Activated naive CD4-positive, alpha-beta T cell treated with anti-CD3 and anti-CD28 coated beads, Interleukin-2, amount 50 U/mL, for 16 hours (primary cell): ENCODE measurements around the gene SMIM7.
"Not testable (repeated sequence)": the region's sequence is repeated elsewhere in the genome, so short reads cannot be mapped to it uniquely, and the experiment has no call there.

ENCODE experiments used
- DNase-seq: peaks from one replicate; pipeline ENCODE4 v3.0.0-alpha.2; 2020

Gene SMIM7

GRCh38 chr19:16659832-16660708 is at the start of gene SMIM7:
Gene SMIM7 (minus strand): TSS chr19:16660144. CDS start chr19:16660110, 34 bp downstream.
- peak; percentile 99 for DNase-seq

DNA sequence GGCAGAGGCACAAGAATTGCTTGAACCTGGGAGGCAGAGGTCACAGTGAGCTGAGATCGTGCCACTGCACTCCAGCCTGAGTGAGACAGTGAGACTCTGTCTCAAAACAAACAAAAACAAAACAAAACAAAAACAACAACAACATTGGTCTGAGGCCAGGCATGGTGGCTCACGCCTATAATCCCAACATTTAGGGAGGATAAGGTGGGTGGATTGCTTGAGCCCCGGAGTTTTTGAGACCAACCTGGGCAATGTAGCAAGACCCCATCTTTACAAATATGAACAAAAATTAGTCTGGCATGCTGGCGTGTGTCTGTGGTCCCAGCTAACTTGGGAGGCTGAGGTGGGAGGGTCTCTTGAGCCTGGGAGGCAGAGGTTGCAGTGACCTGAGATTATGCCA is 43.7 kb upstream of the SMIM7 start:
- DNase-seq = no peak

GRCh38 chr19:16702123-16702522 is 42.2 kb upstream of the SMIM7 start:
- no peak for DNase-seq

DNA sequence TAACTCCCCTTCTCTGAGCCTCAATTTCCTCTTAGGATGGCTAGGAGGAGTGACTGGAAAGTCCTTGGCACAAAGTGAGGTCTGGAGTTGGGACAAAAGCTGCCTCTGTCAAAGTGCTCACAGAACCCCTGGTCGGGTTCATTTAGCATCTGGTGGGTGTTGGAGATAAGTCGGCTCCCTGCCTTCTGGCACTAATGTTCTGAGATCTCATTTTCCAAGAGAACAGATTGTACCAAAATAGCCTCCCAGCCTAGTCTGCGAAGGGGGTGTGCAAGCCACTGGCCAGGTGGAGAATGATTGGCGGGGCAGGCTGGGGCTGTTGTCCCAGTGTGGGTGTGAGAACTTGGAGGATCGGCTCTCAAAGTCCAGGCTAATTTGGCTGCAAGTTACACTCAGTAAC is 39.0 kb upstream of the SMIM7 start:
- DNase-seq = no peak

- DNase-seq = no peak
Observed at GRCh38 chr19:16688084-16688483, 28.1 kb upstream of the SMIM7 start.

- no peak for DNase-seq
Observed at GRCh38 chr19:16684216-16684615, 24.3 kb upstream of the SMIM7 start.

GRCh38 chr19:16682539-16682938 is 22.6 kb upstream of the SMIM7 start:
- no peak for DNase-seq

DNA sequence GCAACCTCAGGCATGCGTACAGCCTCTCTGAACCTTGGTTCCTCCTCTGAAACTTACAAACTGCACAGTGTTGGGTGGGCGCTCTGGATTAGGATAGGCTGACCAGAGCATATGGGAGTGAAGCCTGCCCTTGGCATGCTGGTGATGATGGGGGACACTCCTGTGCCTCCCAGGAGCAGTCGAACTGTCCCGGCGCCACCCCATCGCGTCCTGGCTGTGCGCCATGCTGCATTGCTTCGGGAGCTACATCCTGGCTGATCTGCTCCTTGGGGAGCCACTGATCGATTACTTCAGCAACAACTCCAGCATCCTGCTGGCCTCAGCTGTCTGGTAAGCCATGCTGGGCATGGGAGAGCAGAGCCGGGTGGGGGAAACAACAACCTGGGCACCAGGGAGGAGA is 19.9 kb upstream of the SMIM7 start:
- no peak for DNase-seq

- no peak for DNase-seq
Observed at GRCh38 chr19:16678498-16678897, 18.6 kb upstream of the SMIM7 start.

- no peak for DNase-seq
Observed at GRCh38 chr19:16677055-16677454, 17.1 kb upstream of the SMIM7 start.

DNA sequence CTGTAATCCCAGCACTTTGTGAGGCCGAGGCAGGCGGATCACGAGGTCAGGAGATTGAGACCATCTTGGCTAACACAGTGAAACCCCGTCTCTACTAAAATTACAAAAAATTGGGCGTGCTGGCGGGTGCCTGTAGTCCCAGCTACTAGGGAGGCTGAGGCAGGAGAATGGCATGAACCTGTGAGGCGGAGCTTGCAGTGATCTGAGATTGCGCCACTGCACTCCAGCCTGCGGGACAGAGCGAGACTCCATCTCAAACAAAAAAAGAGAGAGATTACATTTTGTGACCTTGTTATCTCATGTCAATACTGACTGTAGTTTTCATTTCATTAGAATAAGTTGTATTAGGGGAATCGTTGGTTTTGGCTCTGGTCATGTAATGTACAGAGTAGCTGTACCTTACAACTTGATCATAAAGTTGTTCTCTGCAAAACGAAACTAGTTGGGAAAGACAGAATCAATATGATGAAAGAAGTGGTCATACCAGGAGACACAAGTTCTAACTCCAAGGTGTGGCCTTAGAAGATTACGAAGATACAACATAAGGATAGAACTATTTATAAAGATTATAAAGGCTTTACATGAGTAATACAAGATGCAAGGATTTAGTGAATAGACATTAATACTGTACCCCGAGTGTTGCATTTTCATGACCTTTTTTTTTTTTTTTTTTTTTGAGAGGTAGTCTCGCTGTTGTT is 16.3 kb upstream of the SMIM7 start:
- DNase-seq = no peak

- not testable (repeated sequence) for DNase-seq
Observed at GRCh38 chr19:16673839-16674238, 13.9 kb upstream of the SMIM7 start.

DNA sequence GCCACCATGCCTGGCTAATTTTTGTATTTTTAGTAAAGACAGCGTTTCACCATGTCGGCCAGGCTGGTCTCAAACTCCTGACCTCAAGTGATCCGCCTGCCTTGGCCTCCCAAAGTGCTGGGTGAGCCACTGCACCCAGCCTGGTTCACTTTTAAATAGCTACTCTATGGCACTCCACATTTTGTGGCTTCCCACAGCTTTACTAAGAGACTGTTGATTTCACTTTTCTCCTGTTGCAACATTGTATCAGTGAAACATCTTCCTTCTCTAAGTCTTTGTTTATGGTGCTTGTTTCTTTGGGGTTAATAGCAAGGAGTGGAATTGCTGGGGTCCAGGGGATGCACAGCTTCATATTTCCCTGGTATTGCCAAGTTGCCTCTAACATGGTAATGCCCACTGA is 13.3 kb upstream of the SMIM7 start:
- DNase-seq = no peak

- DNase-seq = no peak
Observed at GRCh38 chr19:16671652-16672274, 11.8 kb upstream of the SMIM7 start.

DNA sequence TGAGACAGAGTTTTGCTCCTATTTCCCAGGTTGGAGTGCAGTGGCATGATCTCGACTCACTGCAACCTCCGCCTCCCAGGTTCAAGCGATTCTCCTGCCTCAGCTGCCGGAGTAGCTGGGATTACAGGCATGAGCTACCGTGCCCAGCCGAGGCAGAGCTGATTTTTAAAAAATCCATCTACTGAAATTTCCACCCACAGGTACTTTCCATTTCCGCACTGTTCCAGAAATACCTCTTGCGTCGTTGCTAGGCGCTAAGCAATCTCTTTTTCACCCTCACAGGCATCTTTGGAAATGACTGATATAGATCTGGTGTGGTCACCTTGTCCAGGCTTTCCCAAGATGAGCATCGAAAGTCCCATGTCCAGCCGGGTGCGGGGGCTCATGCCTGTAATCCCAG is 10.3 kb upstream of the SMIM7 start:
- DNase-seq = no peak

DNA sequence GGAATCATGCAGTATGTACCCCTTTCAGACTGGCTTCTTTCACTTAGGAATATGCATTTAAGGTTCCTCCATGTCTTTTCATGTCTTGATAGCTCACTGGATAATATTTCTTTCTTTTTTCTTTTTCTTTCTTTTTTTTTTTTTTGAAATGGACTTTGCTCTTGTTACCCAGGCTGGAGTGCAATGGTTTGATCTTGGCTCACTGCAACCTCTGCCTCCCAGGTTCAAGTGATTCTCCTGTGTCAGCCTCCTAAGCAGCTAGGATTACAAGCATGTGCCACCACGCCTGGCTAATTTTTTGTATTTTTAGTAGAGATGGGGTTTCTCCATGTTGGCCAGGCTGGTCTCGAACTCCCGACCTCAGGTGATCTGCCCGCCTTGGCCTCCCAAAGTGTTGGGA is 8.8 kb upstream of the SMIM7 start:
- not testable (repeated sequence) for DNase-seq

DNA sequence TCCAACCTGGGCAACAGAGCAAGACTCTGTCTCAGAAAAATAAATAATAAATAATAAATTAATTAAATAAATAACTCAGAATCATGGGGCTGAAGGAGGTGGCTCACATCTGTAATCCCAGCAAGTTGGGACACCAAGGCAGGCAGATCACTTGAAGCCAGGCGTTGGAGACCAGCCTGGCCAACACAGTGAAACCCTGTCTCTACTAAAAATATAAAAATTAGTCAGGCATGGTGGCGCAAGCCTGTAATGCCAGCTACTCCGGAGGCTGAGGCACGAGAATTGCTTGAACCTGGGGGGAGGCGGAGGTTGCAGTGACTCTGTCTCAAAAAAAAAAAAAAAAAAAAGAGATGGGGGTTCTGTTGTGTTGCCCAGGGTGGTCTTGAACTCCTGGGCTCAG is 8.2 kb upstream of the SMIM7 start:
- DNase-seq = no peak

- DNase-seq = peak; percentile 13
Observed at GRCh38 chr19:16661480-16662034, 1.6 kb upstream of the SMIM7 start.

DNA sequence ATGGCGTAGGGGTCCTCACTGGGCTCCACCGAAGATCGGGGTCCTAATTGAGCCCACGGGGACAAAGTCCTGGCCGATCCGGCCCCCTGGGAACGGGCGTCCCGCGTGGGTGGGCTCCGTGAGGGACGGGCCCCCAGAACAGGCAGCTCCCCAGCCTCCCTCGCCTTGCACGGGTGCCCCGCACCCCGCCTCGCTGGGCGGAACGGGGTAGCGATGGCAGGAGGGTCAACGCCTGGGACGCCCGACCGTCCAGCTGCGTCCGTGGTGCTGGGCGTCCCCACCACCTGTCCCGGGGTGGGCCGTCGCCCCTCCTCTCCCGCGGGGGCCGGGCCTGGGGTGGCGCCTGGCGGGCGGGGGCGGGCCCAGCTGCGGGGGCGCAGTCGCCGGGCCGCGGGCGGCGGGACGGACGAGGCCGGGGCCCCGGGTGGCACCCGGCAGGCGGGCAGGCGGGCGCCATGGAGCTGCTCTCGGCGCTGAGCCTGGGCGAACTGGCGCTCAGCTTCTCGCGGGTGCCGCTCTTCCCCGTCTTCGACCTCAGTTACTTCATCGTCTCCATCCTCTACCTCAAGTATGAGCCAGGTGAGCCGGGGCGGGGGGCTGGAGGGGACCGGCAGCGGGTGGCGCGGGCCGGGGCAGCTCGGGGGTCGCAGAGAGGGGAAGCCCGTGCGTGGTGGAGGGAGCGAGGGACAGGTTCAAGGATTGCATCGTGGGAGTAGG is 977 bp upstream of the SMIM7 start, which contains the start of gene TMEM38A:
Gene TMEM38A, plus strand, starts transcription at position 377 of the 717 bp plus-strand sequence. Its CDS starts 79 bp downstream, at position 456.
- peak; percentile 44 for DNase-seq

DNA sequence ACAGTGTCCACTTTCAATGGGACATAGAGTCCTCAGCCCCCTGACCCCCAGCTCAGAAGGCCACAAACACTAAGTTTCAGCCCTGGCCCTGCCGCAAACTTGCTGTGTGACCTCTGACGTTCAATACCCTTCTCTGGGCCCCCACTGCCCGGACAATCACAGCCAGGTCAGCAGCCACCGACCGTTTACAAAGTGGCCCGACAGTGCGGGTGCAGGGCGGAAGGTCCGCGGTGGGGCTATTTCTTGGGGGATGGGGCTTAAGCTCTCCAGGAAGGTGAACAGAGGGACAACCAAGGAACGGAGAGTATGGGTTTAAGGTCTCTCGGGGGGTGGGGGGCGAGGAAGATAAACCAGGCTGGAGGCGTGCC is 496 bp downstream of the SMIM7 start:
- no peak for DNase-seq

GRCh38 chr19:16657384-16657783 is 2.6 kb downstream of the SMIM7 start:
- no peak for DNase-seq

- DNase-seq = no peak
Observed at GRCh38 chr19:16655727-16656126, 4.2 kb downstream of the SMIM7 start.

GRCh38 chr19:16654627-16655026 is 5.3 kb downstream of the SMIM7 start:
- DNase-seq = no peak
